ENCODE results near the gene ANKRD18A. TPM values are rescaled to one million over a fixed set of nuclear protein-coding genes. Genes with fewer than 3 reads are reported as not detected.

Gene ANKRD18A
- total and polyA plus RNA-seq, 9 of the 15 experiments (the other 6 are each of a cell fraction or from before 2014, with no cell fraction given): 1.9 TPM; not detected in 8

GRCh38 chr9:38639577-38639940, 19.2 kb upstream of the ANKRD18A start:
- no peak for TF ChIP-seq ZZZ3 (IDR thresholded peaks at IDR 0.05)
- TF ChIP-seq IFI16 (CRISPR knock-in tag; IDR thresholded peaks at IDR 0.05): no peak
- Histone ChIP-seq H3K36me3 (ENCODE audit: control insufficient read depth, insufficient read depth, low read length) (no peaks in the 10 kb centered on the region), H3K4me2 (ENCODE audit: insufficient read depth, low read length) (no peak overlapping the region), H3K27ac (ENCODE audit: extremely low read depth, low read depth, low read length) (no peak overlapping the region), H3K79me2 (ENCODE audit: control insufficient read depth, insufficient read depth, low read length) (no peaks in the 10 kb centered on the region), H3K4me1 (replicated peaks in 1 of 2; ENCODE audit: control insufficient read depth in 2 of 2, insufficient read depth in 2 of 2, low read length in 2 of 2) (no peaks in the 10 kb centered on the region), H4K20me1 (replicated peaks; ENCODE audit: control insufficient read depth, insufficient read depth, low read length) (no peaks in the 10 kb centered on the region), H3K9me3 (replicated peaks; ENCODE audit: control insufficient read depth, insufficient read depth, low read depth, low read length) (no peaks in the 10 kb centered on the region), H3K9ac (ENCODE audit: insufficient read depth in 1 of 2, low read depth in 2 of 2, low read length in 2 of 2) (no peak overlapping the region), H2AFZ (ENCODE audit: low read depth, low read length) (no peak overlapping the region), H3K27me3 (ENCODE audit: control insufficient read depth in 2 of 2, insufficient read depth in 2 of 2, low read length in 2 of 2) (peaks cover 4 to 8% of the 10 kb centered on the region in 2 experiments; a peak in 2 of 5 replicates), H3K9me1 (ENCODE audit: control insufficient read depth, insufficient read depth, low read length) (no peaks in the 10 kb centered on the region), H3K4me3 (no peak overlapping the region)
- in situ Hi-C loops (cut with MboI): no loop called here
- FAIRE-seq (no peak), DNase-seq (ENCODE audit: extremely low read depth in 1 of 4, low spot score in 3 of 4) (no peak), ATAC-seq (no peak)
- BruUV-seq (replicated peaks): no TSS peak
- ChIA-PET POLR2A (no interaction called here), CTCF (ENCODE audit: low intra/inter-chr PET ratio) (no interaction called here)
- 0% methylated on average over 6 of the region's 6 CpGs for WGBS (ENCODE audit: insufficient coverage, low coverage, missing lambda C conversion rate)
- intact Hi-C loops (cut with micrococcal nuclease): no loop called here

- BruUV-seq (replicated peaks): no TSS peak
- no peaks in the 10 kb centered on the region for H3K9me3 ChIP-seq (replicated peaks; ENCODE audit: control insufficient read depth, insufficient read depth, low read depth, low read length)
- CTCF ChIA-PET (ENCODE audit: low intra/inter-chr PET ratio): no interaction called here
- TF ChIP-seq KDM5B (IDR thresholded peaks at IDR 0.05; ENCODE audit: insufficient replicate concordance, low read depth, low read length) (no peak), ZNF395 (CRISPR knock-in tag; IDR thresholded peaks at IDR 0.05) (no peak), VEZF1 (CRISPR knock-in tag; IDR thresholded peaks at IDR 0.05) (no peak), KDM4B (IDR thresholded peaks at IDR 0.05; ENCODE audit: borderline replicate concordance in 2 of 2, low read depth in 1 of 2) (no peak), HDAC8 (tag; IDR thresholded peaks at IDR 0.05) (no peak)
Measured at GRCh38 chr9:38638881-38639576, 18.6 kb upstream of the ANKRD18A start.

More at GRCh38 chr9:38638881-38639576, 18.6 kb upstream of the ANKRD18A start:
- POLR2A ChIA-PET: interaction anchor here (0.6 kb wide), 1 partner anchor 45 kb away, joined by 3 read pairs; no protein-coding TSS in a partner anchor
- Histone ChIP-seq H3K4me1 (replicated peaks in 1 of 2; ENCODE audit: control insufficient read depth in 2 of 2, insufficient read depth in 2 of 2, low read length in 2 of 2) (no peaks in the 10 kb centered on the region), H3K9ac (ENCODE audit: insufficient read depth in 1 of 2, low read depth in 2 of 2, low read length in 2 of 2) (no peak overlapping the region), H4K20me1 (replicated peaks; ENCODE audit: control insufficient read depth, insufficient read depth, low read length) (no peaks in the 10 kb centered on the region), H3K27me3 (ENCODE audit: control insufficient read depth in 2 of 2, insufficient read depth in 2 of 2, low read length in 2 of 2) (peaks cover 4 to 8% of the 10 kb centered on the region in 2 experiments; a peak in 2 of 5 replicates), H3K9me1 (ENCODE audit: control insufficient read depth, insufficient read depth, low read length) (no peaks in the 10 kb centered on the region), H3K79me2 (ENCODE audit: control insufficient read depth, insufficient read depth, low read length) (no peaks in the 10 kb centered on the region), H3K27ac (ENCODE audit: extremely low read depth, low read depth, low read length) (no peak overlapping the region), H2AFZ (ENCODE audit: low read depth, low read length) (no peak overlapping the region), H3K36me3 (ENCODE audit: control insufficient read depth, insufficient read depth, low read length) (no peaks in the 10 kb centered on the region), H3K4me3 (no peak overlapping the region), H3K4me2 (ENCODE audit: insufficient read depth, low read length) (no peak overlapping the region)
- WGBS (ENCODE audit: insufficient coverage, low coverage, missing lambda C conversion rate): 2% methylated on average over 6 of the region's 6 CpGs
- FAIRE-seq (no peak), ATAC-seq (no peak), DNase-seq (ENCODE audit: extremely low read depth in 1 of 4, low spot score in 3 of 4) (no peak)
- in situ Hi-C loops (cut with MboI): no loop called here
- intact Hi-C loops (cut with micrococcal nuclease): no loop called here

Data from K562 (cell line).